Keratinocyte (primary cell): ENCODE measurements around the gene NOLC1. TPM values are rescaled to one million over a fixed set of nuclear protein-coding genes. Genes with fewer than 3 reads are reported as not detected.

Experiments used
- DNase-seq: peaks from one replicate; pipeline ENCODE4 v3.0.0-alpha.2; 2011; ENCODE audit warnings: low read depth, missing footprints, low spot score
- FAIRE-seq: peaks from 2 replicates; lab custom pipeline; 2011; peaks lifted over from hg19 to GRCh38; lab: Jason Lieb, UNC
- H2AFZ ChIP-seq: 2 replicates; pipeline ENCODE4 v1.6.0; 2012; ENCODE audit warnings: low read length, control low read depth, inconsistent platforms; ENCODE audit not compliant: control insufficient read depth
- H3K27ac ChIP-seq: 2 replicates; pipeline ENCODE4 v1.5.1; 2011; ENCODE audit warnings: low read length; ENCODE audit not compliant: control insufficient read depth, insufficient read depth
- H3K27me3 ChIP-seq: 3 replicates; pipeline ENCODE4 v1.6.0; 2011; ENCODE audit warnings: low read length; ENCODE audit not compliant: control insufficient read depth, insufficient read depth; ENCODE audit errors: extremely low read depth
- H3K36me3 ChIP-seq, 2 experiments: 2 replicates in 1 of 2; 3 replicates in 1 of 2; pipeline ENCODE4 v1.5.1; 2011; ENCODE audit warnings: low read length in 2 of 2, mild to moderate bottlenecking in 1 of 2; ENCODE audit not compliant: control insufficient read depth in 2 of 2, insufficient read depth in 2 of 2; ENCODE audit errors: extremely low read depth in 1 of 2
- H3K4me1 ChIP-seq: 3 replicates; pipeline ENCODE4 v1.5.1; 2011; ENCODE audit warnings: low read length; ENCODE audit not compliant: control insufficient read depth, insufficient read depth; ENCODE audit errors: extremely low read depth
- H3K4me2 ChIP-seq: 3 replicates; pipeline ENCODE4 v1.6.0; 2011; ENCODE audit warnings: low read depth, low read length; ENCODE audit not compliant: control insufficient read depth, insufficient read depth; ENCODE audit errors: extremely low read depth
- H3K4me3 ChIP-seq, 3 experiments: fragments of 200-600 bp in 1 of 3; sonication (generic) in 1 of 3; 2 replicates in 2 of 3; 3 replicates in 1 of 3; pipeline ENCODE4 v1.5.1; 2011 to 2016; ENCODE audit warnings: low read length in 3 of 3, mild to moderate bottlenecking in 3 of 3, control low read depth in 2 of 3, inconsistent platforms in 1 of 3, low read depth in 1 of 3, mixed read lengths in 1 of 3, mixed run types in 1 of 3, moderate library complexity in 1 of 3; ENCODE audit not compliant: control insufficient read depth in 2 of 3, insufficient read depth in 2 of 3; ENCODE audit errors: extremely low read depth in 1 of 3
- H3K79me2 ChIP-seq: 2 replicates; pipeline ENCODE4 v1.6.0; 2012; ENCODE audit warnings: low read length; ENCODE audit not compliant: control insufficient read depth, insufficient read depth
- H3K9ac ChIP-seq: 3 replicates; pipeline ENCODE4 v1.6.0; 2011; ENCODE audit warnings: low read length; ENCODE audit not compliant: control insufficient read depth, insufficient read depth; ENCODE audit errors: extremely low read depth
- H3K9me1 ChIP-seq: 3 replicates; pipeline ENCODE4 v1.6.0; 2011; ENCODE audit warnings: low read length; ENCODE audit not compliant: control insufficient read depth, insufficient read depth; ENCODE audit errors: extremely low read depth
- H3K9me3 ChIP-seq: 2 replicates; pipeline ENCODE4 v1.5.1; 2012; ENCODE audit warnings: low read depth, low read length; ENCODE audit not compliant: control insufficient read depth
- H4K20me1 ChIP-seq: 3 replicates; pipeline ENCODE4 v1.6.0; 2011; ENCODE audit warnings: low read length; ENCODE audit not compliant: control insufficient read depth, insufficient read depth; ENCODE audit errors: extremely low read depth
- EZH2 ChIP-seq: IDR thresholded peaks from one replicate; pipeline ENCODE4 v1.6.1; 2012; ENCODE audit warnings: inconsistent platforms, mild to moderate bottlenecking, low read length, moderate library complexity
- dilution Hi-C: fragments of 300-500 bp; cut with MboI; formaldehyde crosslinking; loops from one replicate; pipeline ENCODE4 v1.7.0; 2020; ENCODE audit warnings: low sequenced_read_pairs; ENCODE audit not compliant: extremely low pct_ligation_motif_present
- polyA plus RNA-seq, 5 experiments: library from polyadenylated mRNA; depleted of rRNA in 3 of 5; stranded (reverse) in 3 of 5; stranded (forward) in 1 of 5; unstranded in 1 of 5; fragments of >200 nt; gene quantifications; 1 replicate in 1 of 5; 2 replicates in 3 of 5; 3 replicates in 1 of 5; pipeline versions ENCODE4 v1.2.1 to v1.2.3, GENCODE V29; 2011 to 2012; ENCODE audit warnings: missing spikeins in 2 of 5, low read depth in 1 of 5, low replicate concordance in 1 of 5
- TF ChIP-seq, protein P1 (sequence below), 3 experiments: IDR thresholded peaks in 1 of 3; conservative IDR thresholded peaks in 1 of 3; optimal IDR thresholded peaks in 1 of 3; 2 replicates in 2 of 3; 3 replicates in 1 of 3; pipeline versions ENCODE3 to v1.5.1; 2011; ENCODE audit warnings: low read length in 3 of 3, mild to moderate bottlenecking in 3 of 3, moderate library complexity in 2 of 3, control low read depth in 1 of 3, inconsistent platforms in 1 of 3; ENCODE audit not compliant: insufficient read depth in 2 of 3; ENCODE audit errors: extremely low read depth in 1 of 3

The NOLC1 gene
- polyA plus RNA-seq, 1 donor (not counting 4 experiments of a cell fraction or from before 2014, with no cell fraction given), result 126 TPM

DNA sequence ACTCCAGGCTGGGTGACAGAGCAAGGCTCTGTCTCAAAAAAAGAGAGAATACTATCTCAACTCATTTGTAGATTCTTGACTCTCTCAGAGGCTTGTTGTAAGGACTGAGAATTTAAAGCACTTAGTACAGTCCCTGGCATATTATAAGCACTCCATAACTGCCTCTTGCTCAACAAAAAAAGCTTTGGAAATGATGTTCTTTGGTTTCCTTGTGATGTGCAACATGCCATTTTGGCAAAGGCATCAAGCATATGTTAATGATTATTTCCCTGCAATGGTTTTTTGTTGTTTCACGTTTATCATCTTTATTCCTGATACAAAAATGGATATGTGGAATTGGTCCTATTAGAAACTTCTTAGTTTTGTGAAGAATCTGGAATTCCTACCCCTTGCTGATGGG is 15.7 kb downstream of the NOLC1 start:
- Histone ChIP-seq H2AFZ (no peak overlapping the region), H4K20me1 (no peaks in the 10 kb centered on the region), H3K9me1 (no peaks in the 10 kb centered on the region), H3K4me3 (no peak overlapping the region), H3K27ac (no peak overlapping the region), H3K79me2 (no peaks in the 10 kb centered on the region), H3K9me3 (no peaks in the 10 kb centered on the region), H3K4me1 (no peaks in the 10 kb centered on the region), H3K27me3 (no peaks in the 10 kb centered on the region), H3K9ac (no peak overlapping the region), H3K4me2 (no peak overlapping the region), H3K36me3 (peaks cover 0 to 4% of the 10 kb centered on the region in 2 experiments)
- dilution Hi-C loops, result no loop called here
- DNase-seq (no peak), FAIRE-seq (no peak)
- TF ChIP-seq, protein P1, sequence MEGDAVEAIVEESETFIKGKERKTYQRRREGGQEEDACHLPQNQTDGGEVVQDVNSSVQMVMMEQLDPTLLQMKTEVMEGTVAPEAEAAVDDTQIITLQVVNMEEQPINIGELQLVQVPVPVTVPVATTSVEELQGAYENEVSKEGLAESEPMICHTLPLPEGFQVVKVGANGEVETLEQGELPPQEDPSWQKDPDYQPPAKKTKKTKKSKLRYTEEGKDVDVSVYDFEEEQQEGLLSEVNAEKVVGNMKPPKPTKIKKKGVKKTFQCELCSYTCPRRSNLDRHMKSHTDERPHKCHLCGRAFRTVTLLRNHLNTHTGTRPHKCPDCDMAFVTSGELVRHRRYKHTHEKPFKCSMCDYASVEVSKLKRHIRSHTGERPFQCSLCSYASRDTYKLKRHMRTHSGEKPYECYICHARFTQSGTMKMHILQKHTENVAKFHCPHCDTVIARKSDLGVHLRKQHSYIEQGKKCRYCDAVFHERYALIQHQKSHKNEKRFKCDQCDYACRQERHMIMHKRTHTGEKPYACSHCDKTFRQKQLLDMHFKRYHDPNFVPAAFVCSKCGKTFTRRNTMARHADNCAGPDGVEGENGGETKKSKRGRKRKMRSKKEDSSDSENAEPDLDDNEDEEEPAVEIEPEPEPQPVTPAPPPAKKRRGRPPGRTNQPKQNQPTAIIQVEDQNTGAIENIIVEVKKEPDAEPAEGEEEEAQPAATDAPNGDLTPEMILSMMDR (optimal IDR thresholded peaks at IDR 0.05 in 1 of 3, IDR thresholded peaks at IDR 0.05 in 1 of 3, conservative IDR thresholded peaks at IDR 0.05 in 1 of 3; ENCODE audit: extremely low read depth in 1 of 3, insufficient read depth in 2 of 3, low read length in 3 of 3), result no peak
- TF ChIP-seq EZH2, result no peak

DNA sequence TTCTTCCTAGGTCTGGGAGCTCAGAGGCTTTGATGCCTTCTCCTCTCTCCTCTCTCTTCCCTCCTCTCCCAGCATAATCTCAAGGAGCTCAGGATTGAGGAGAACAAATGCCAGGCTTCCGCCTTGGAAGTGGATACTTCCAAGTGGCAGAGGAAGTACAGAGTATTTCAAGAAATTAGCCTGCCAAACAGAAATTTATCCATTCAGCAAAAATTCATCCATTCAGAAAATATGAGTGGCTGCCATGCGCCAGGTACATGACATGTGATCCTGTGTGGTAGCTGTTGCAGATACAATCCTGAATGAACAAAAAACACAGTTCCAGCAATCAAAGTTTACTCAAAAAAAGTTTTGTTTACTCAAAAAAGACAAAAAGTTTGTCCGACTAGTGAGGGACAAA is 18.4 kb downstream of the NOLC1 start:
- no peaks in the 10 kb centered on the region for H3K36me3 ChIP-seq
- H3K4me3 ChIP-seq, result no peak overlapping the region
- dilution Hi-C loops, result no loop called here
- no peaks in the 10 kb centered on the region for H3K79me2 ChIP-seq
- H3K9me3 ChIP-seq, result no peaks in the 10 kb centered on the region
- H2AFZ ChIP-seq, result no peak overlapping the region
- no peak for FAIRE-seq
- H4K20me1 ChIP-seq, result no peaks in the 10 kb centered on the region
- no peak overlapping the region for H3K9ac ChIP-seq
- H3K27me3 ChIP-seq, result no peaks in the 10 kb centered on the region
- H3K9me1 ChIP-seq, result no peaks in the 10 kb centered on the region
- no peaks in the 10 kb centered on the region for H3K4me1 ChIP-seq
- H3K27ac ChIP-seq, result no peak overlapping the region
- no peak overlapping the region for H3K4me2 ChIP-seq
- TF ChIP-seq, protein P1 (optimal IDR thresholded peaks at IDR 0.05 in 1 of 3, IDR thresholded peaks at IDR 0.05 in 1 of 3, conservative IDR thresholded peaks at IDR 0.05 in 1 of 3; ENCODE audit: extremely low read depth in 1 of 3, insufficient read depth in 2 of 3, low read length in 3 of 3), result no peak
- no peak for TF ChIP-seq EZH2
- DNase-seq, result no peak
